Adipocyte (in vitro differentiated cells): Measurements from ENCODE around the gene CBFA2T3.

Experiments
- DNase-seq: peaks from one replicate; pipeline ENCODE4 v3.0.0-alpha.2; 2015; ENCODE audit warnings: low read depth
- H3K27me3 ChIP-seq: replicated peaks from 2 replicates; pipeline ENCODE4 v1.7.0; 2013; ENCODE audit warnings: mild to moderate bottlenecking, low read length, moderate library complexity; ENCODE audit not compliant: control insufficient read depth, insufficient read depth
- H3K36me3 ChIP-seq: 2 replicates; pipeline ENCODE4 v1.7.0; 2013; ENCODE audit warnings: low read length, mild to moderate bottlenecking, moderate library complexity; ENCODE audit not compliant: control insufficient read depth, insufficient read depth, severe bottlenecking
- H3K4me1 ChIP-seq: 2 replicates; pipeline ENCODE4 v1.7.0; 2013; ENCODE audit warnings: mild to moderate bottlenecking, low read length, moderate library complexity; ENCODE audit not compliant: control insufficient read depth, insufficient read depth
- H3K4me3 ChIP-seq: 2 replicates; pipeline ENCODE4 v1.7.0; 2013; ENCODE audit warnings: mild to moderate bottlenecking, low read length, moderate library complexity
- H3K9ac ChIP-seq: 2 replicates; pipeline ENCODE4 v1.7.0; 2013; ENCODE audit warnings: mild to moderate bottlenecking, low read length, moderate library complexity
- H3K9me3 ChIP-seq: 2 replicates; pipeline ENCODE4 v1.7.0; 2013; ENCODE audit warnings: mild to moderate bottlenecking, low read length, moderate library complexity; ENCODE audit not compliant: control insufficient read depth

The CBFA2T3 gene

DNA sequence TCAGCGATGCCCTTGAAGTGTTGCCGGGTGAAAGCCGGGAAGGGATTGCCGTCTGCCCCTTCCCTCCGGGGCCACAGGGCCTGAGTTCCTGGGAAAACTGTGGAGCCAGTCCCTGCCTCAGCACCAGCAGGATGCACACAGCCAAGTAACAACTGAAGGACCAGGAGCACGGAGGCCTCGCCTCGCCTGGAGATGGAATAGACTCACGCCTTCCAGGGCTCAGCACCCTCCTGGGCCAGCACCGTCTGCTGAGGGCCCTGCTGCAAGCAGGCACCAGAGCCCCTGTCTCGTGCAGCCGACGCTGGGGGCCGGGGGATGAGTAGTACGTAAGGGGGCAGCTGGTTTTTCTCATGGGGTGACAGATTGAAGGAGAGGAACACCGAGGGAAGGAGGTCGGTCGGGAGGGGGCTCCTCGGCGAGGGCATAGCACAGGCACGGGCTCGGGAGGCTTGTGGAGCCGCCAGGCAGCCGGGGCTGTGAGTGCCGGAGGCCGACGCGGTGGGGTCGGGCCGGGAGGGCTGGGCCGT lies 6.4 kb downstream of the CBFA2T3 start:
- no peaks in the 10 kb centered on the region for H3K9me3 ChIP-seq
- DNase-seq, result no peak
- H3K36me3 ChIP-seq, result no peaks in the 10 kb centered on the region
- H3K9ac ChIP-seq, result no peak overlapping the region
- H3K27me3 ChIP-seq, result peaks cover 70% of the 10 kb centered on the region
- H3K4me3 ChIP-seq, result no peak overlapping the region
- no peaks in the 10 kb centered on the region for H3K4me1 ChIP-seq

GRCh38 chr16:88970050-88970449 lies 7.0 kb downstream of the CBFA2T3 start:
- H3K36me3 ChIP-seq, result no peaks in the 10 kb centered on the region
- H3K27me3 ChIP-seq, result peaks cover 69% of the 10 kb centered on the region
- DNase-seq, result no peak
- no peak overlapping the region for H3K4me3 ChIP-seq
- no peaks in the 10 kb centered on the region for H3K9me3 ChIP-seq
- no peak overlapping the region for H3K9ac ChIP-seq
- no peaks in the 10 kb centered on the region for H3K4me1 ChIP-seq

GRCh38 chr16:88969361-88969831 lies 7.6 kb downstream of the CBFA2T3 start:
- DNase-seq, result no peak
- Histone ChIP-seq H3K27me3 (peaks cover 64% of the 10 kb centered on the region), H3K9ac (no peak overlapping the region), H3K9me3 (no peaks in the 10 kb centered on the region), H3K36me3 (no peaks in the 10 kb centered on the region), H3K4me3 (no peak overlapping the region), H3K4me1 (no peaks in the 10 kb centered on the region)

DNA sequence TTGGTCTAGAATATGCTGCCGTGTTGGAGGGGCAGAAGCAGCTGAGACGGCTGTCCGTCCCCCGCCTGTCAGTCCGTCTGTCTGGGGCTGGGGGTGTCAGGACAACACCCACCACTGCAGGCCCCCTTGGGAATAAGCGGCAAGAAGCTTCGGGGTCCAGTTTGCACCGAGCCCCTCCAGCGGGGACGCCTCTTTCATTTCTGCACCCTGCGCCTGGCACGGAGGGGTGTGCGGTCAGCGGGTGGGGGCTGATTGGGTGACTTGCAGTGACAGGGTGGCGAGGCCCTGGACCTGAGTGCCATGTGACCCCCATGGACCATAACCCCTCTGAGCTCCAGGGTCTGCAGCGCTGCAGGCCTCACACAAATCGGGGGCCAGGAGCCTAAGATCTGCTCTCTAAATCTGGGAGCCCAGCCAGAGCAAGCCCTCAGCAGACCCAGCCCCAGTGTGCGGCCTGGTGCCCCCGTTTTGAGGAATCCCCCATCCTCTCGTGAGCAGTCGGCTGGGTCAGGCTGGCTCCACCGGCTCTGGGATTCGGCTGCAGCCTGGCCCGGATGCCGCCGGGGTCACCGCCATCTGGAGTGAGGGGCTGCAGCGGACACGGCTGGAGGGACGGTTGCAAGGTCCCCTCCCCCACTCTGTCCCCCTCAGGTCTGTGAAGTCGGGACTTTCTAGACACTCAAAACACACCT lies 8.3 kb downstream of the CBFA2T3 start:
- Histone ChIP-seq H3K9me3 (no peaks in the 10 kb centered on the region), H3K4me1 (no peaks in the 10 kb centered on the region), H3K4me3 (no peak overlapping the region), H3K36me3 (no peaks in the 10 kb centered on the region), H3K27me3 (peaks cover 64% of the 10 kb centered on the region), H3K9ac (no peak overlapping the region)
- no peak for DNase-seq

GRCh38 chr16:88967830-88968588 lies 9.0 kb downstream of the CBFA2T3 start:
- Histone ChIP-seq H3K27me3 (peaks cover 64% of the 10 kb centered on the region), H3K4me1 (no peaks in the 10 kb centered on the region), H3K36me3 (no peaks in the 10 kb centered on the region), H3K9me3 (no peaks in the 10 kb centered on the region), H3K9ac (no peak overlapping the region), H3K4me3 (no peak overlapping the region)
- no peak for DNase-seq

DNA sequence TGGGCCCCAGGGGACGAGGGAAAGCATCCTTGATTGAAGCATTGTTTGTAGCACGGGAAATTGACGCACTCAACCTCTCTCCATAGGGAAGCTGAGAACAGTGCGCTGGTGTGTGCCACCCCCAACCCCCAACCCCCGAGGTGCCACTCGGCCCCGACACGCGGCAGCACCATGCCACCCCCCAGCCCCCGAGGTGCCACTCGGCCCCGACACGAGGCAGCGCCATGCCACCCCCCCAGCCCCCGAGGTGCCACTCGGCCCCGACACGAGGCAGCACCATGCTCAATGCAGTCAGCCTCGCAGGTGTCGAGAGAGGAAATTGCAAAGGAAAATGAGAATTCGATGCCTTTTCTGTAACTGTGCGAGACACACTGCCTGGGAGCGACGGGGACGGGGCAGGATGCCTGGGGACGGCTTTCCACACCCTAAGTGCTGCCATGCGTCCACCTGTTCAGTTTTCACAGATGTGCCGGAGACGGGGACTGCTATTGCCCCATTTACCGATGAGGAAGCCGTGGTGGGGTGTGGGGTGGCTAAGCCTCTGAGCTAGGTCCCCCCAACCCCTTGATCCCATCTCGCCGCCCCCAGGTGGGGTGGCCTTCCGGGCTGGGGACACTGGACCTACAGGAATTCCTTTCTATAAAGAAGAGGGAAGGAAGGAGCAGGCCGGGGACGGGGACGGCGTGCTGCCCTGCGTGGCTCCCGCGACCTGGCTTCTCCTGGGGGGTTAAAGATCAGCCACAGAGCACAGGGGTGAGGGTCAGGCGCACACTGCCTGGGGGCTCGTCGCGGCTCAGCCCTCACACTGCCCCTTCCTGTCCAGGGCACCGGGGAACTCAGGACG lies 9.8 kb downstream of the CBFA2T3 start:
- peaks cover 68% of the 10 kb centered on the region for H3K27me3 ChIP-seq
- H3K4me3 ChIP-seq, result no peak overlapping the region
- H3K9ac ChIP-seq, result no peak overlapping the region
- H3K4me1 ChIP-seq, result no peaks in the 10 kb centered on the region
- DNase-seq, result no peak
- no peaks in the 10 kb centered on the region for H3K36me3 ChIP-seq
- no peaks in the 10 kb centered on the region for H3K9me3 ChIP-seq

DNA sequence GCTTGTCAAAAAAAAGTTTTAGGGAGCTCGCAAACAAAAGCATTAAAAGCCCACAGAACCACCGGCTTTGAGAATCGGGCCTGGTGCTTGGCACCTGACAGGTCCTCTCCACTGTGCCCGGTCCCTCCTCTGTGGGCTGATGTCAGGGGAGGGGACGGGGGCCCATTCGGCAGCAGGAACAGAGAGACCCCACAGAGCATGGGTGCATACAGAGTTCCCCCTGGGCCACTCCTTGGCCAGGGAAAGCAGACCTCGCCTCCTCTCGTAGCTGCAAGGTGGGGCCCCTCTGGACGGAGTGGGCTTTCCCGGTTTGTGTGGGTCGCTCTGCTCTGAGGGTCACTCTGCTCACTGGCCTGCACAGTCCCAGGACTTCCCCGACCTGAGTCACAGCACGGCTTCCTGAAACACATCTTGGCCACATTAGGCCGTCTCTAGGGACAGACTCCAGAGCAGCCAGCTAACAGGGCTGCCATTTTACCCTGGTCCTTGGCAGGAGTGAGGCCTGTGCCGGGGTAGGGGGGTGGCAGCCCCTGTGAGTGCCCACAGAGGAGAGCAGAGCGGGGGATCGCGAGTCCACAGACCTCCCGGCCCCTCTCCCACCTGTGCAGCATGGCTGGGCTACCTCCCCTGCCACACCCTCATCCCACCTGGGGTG lies 11.1 kb downstream of the CBFA2T3 start:
- Histone ChIP-seq H3K4me3 (no peak overlapping the region), H3K4me1 (no peaks in the 10 kb centered on the region), H3K9ac (no peak overlapping the region), H3K36me3 (no peaks in the 10 kb centered on the region), H3K9me3 (no peaks in the 10 kb centered on the region), H3K27me3 (peaks cover 63% of the 10 kb centered on the region)
- no peak for DNase-seq

DNA sequence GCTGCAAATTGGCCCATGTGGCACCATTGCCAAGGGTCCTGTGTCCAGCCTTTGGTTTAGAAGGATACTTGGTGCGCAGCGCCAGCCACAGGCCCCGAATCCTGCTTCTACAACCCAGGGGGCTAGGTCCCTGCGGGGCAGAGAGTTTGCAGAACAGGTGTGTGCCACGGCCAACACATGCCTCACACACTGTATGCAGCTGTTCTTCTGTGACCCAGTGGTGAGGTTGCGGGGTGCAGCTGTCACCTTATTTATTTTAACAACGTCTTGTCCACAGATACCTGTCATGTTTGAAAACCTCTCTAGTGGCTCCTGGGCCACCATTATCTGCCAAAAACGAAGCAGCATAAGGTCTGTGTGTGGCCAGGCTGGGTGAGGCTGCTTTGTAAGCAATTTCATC lies 11.6 kb downstream of the CBFA2T3 start:
- Histone ChIP-seq H3K36me3 (no peaks in the 10 kb centered on the region), H3K4me1 (no peaks in the 10 kb centered on the region), H3K27me3 (peaks cover 60% of the 10 kb centered on the region), H3K9me3 (peaks cover 4% of the 10 kb centered on the region), H3K9ac (no peak overlapping the region), H3K4me3 (no peak overlapping the region)
- no peak for DNase-seq

GRCh38 chr16:88964636-88965035 lies 12.4 kb downstream of the CBFA2T3 start:
- Histone ChIP-seq H3K9ac (no peak overlapping the region), H3K4me3 (no peak overlapping the region), H3K4me1 (no peaks in the 10 kb centered on the region), H3K27me3 (peaks cover 57% of the 10 kb centered on the region), H3K9me3 (peaks cover 4% of the 10 kb centered on the region), H3K36me3 (no peaks in the 10 kb centered on the region)
- DNase-seq, result no peak

- Histone ChIP-seq H3K27me3 (peaks cover 51% of the 10 kb centered on the region), H3K4me1 (no peaks in the 10 kb centered on the region), H3K9me3 (peaks cover 4% of the 10 kb centered on the region), H3K36me3 (no peaks in the 10 kb centered on the region), H3K4me3 (no peak overlapping the region), H3K9ac (no peak overlapping the region)
- DNase-seq, result no peak
Observed at GRCh38 chr16:88963583-88963982, 13.4 kb downstream of the CBFA2T3 start.
